GM19463 (cell line): ENCODE measurements around the gene TMEM132D.

Experiments
- ATAC-seq: cut with Tn5 transposase; IDR thresholded peaks from one replicate; pipeline ENCODE4 v1.9.1; 2021; ENCODE audit warnings: mild to moderate bottlenecking, moderate library complexity; ENCODE audit not compliant: unreplicated experiment

TMEM132D gene

GRCh38 chr12:129138776-129139175 lies 765.0 kb downstream of the TMEM132D start:
- no peak for ATAC-seq

DNA sequence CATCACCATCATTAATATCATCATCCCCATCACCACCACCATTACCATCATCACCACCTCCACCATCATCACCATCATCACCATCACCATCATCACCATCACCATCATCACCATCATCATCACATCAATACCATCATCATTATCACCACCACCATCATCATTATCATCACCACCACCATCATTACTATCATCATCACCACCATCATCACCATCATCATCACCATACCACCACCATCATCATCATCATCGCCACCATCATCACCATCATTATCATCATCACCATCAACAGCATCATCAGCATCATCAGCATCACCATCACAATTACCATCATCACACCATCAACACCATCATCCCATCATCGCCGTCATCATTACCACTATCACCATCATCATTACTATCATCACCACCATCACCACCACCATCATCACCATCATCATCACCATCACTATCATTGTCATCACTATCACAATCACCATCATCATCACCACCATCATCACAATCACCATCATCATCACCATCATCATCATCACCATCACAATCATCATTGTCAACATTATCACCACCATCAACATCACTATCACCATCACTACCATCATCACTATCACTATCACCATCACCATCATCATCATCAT lies 767.0 kb downstream of the TMEM132D start:
- ATAC-seq = no peak

DNA sequence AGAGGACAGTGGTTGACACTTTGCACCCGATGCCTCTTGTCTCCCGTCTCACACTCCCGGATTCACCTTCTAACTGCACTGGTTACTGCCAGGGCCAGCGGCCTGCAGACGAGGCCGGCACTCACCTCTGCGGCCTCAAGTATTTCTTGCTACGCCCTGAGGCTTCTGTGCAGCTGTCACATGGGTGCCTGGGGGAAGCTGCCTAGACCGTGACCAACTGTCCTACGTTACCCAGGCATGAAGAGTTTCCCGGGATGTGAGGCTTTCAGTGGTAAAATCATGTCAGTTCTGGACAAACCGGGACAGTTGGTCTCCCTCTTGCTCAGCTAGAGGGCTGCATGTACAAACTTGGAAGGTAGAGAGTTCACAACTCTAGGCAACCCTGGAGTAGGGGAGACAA lies 776.1 kb downstream of the TMEM132D start:
- no peak for ATAC-seq

GRCh38 chr12:129127211-129127610 lies 776.6 kb downstream of the TMEM132D start:
- no peak for ATAC-seq

DNA sequence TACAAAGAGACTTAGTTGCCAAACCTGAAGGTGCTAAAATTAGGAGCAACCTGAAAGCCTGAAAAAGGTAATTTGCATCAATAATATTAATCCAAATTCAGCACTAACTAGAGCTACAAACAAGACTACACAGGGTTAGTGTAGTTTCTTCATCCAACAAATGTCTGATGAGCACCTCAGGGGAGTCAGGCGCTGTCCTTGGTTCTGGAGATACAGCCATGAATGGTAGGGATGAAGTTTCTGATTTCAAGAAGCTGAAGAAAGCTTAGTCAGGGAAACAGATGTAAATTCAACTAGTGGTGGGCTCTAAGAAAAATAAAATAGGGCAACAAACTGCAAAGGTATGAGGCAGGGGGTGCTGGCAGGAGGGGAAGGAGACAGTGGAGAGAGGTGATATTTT lies 784.3 kb downstream of the TMEM132D start:
- no peak for ATAC-seq

DNA sequence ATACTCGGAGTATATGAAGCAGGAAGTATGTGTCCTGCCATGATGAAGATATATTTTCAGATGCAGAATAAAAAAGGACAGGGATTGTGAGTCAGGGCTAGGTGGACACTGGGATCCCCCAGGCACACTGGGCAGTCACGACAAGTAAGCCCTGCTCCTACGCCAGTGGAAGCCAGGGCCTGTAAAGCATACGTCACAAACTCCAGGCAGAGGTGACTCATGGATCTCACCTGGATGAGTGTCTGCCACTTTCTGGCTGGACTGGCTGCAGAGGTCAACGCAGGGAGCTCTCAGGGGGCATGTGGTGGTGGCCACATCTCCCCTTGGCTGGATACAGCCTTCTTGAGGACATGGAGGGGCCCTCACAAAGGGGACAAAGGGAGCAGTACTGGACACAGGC lies 788.3 kb downstream of the TMEM132D start:
- no peak for ATAC-seq

GRCh38 chr12:129110575-129110974 lies 793.2 kb downstream of the TMEM132D start:
- no peak for ATAC-seq

GRCh38 chr12:129109174-129110001 lies 794.4 kb downstream of the TMEM132D start:
- ATAC-seq = no peak

DNA sequence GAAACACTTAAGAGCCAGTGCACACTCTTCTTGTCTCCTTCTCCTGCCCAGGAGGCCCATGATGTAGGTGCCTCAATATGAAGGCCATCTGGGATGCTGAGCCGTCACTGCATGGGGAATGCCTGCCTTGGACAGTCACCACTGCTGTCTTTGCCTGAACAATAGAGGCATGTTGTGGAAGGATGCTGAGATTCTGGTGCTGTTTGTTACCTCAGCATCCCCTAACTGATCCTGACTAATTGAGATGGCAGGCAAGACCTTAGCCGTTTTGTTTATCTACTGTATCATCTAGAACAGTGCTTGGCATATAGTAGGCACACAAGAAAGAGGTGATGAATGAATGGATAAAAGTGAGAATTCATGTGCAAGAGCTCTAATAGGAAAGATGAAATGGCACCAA lies 797.1 kb downstream of the TMEM132D start:
- ATAC-seq = no peak

DNA sequence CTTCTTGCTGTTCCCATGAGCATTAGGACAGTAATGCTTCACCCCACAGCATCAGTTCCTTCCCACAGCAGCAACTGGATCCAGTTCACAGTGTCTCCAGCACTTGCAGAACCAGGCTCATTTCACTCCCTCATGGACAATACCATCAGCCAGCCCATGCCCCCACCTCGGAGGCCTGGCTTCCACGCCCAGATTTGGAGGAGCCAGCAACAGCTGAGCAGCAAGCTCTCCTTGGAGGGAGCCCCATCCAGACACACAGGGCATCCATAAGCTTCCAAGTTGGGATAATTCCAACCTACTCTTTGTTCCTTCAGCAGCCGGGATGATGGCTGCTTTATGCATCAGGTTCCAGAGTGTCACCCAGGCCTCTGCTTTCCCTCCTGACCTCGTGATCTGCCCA lies 800.6 kb downstream of the TMEM132D start:
- no peak for ATAC-seq

GRCh38 chr12:129102233-129102632 lies 801.6 kb downstream of the TMEM132D start:
- no peak for ATAC-seq

GRCh38 chr12:129101816-129102215 lies 802.0 kb downstream of the TMEM132D start:
- ATAC-seq = no peak

GRCh38 chr12:129101404-129101803 lies 802.4 kb downstream of the TMEM132D start:
- ATAC-seq = no peak

DNA sequence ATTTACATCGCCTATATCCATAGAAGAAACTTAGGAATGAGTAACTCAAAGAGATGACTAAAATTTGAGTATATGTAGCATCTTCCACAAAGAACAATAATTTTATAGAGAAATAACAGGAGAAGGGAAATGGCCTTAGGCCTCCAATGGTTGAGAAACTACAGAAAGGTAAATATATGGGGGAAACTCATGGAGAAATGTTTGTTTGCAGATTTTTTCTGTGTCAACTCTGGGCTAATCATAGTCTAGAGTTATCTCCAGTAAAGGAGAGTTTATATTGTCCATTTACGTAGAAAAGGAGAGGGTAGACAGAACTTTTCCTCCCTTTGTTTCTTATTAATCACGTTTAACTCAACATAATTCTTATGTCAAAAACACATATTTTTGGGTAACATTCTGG lies 806.4 kb downstream of the TMEM132D start:
- ATAC-seq = no peak

DNA sequence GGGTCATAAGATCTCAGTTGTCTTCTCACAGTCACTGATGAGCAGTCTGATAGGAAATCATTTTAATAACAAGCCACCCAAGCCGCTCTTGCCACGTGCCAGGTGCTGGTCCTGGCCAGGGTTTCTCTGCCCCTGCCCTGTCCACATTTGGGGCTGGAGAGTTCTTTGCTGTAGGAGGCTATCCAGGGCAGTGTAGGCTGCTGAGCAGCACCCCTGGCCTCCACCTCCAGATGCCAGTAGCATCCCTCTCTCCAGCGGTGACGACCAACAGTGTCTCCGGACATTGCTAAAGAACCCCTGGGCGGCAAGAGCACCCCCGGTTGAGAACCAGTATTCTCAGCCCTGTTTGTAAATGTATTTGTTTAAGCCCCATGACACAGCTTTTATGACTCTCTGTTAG lies 806.9 kb downstream of the TMEM132D start:
- ATAC-seq = no peak

GRCh38 chr12:129096184-129096583 lies 807.6 kb downstream of the TMEM132D start:
- ATAC-seq = no peak

DNA sequence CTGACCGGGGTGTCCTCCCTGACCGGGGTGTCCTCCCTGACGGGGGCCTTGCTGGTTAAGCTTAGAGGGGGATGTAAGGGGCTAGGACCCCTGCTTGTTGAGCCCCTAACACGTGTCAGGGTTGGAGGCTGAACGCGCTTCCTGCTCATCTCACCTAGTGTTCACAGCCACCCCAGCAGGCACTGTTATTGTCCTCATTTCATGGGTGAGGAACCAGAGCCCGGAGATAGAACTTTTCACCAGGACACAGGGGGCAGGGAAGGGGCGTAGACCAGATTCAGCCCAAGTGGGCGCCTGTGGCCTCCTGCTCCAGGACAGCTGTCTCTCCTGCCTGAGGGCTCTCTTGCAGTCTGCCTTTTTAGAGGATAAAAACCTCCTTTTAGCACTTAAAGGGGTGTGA lies 814.2 kb downstream of the TMEM132D start:
- no peak for ATAC-seq

DNA sequence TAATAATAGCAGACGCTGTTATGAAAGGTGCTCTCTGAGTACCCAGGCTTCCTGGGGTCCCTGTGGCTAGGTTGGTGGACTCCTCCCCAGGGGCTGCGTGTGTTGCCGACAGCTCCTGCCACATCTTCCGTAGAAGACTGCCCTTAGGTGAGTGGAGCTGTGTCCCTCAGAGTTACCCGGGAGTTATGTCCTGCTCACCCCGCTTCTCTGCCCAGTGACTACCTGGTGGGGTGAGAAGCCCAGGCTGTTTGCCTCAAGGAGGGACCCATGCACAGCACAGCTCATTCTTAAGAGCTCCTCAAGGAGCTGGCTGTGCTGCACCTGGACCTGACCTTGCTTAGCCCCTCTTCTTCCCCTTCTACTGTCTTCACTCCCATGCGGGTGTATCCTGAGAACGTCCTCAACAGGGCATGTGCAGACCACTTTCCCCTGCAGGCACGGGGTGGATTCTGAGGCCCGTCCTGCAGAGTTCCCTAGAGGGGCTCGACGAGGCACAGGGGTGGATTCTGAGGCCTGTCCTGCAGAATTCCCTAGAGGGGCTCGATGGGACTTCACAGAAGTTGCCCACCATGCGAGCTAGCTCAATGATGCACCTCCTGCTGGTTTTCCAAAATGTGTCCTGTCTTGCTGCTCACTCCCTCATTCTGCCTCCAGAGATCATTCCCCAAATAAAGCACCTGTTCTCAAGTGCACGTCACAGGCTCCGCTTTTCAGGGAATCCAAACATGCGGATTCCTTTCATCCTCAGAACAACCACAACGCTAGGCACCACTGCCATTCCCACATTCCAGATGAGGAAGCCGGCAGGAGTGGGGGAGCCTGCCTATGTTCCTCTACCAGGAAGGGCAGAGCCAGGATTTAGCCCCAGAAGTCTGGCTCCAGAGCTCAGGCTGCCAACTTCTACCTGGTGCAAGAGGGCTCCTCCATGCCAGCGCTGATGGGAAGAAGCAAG lies 818.7 kb downstream of the TMEM132D start:
- no peak for ATAC-seq

DNA sequence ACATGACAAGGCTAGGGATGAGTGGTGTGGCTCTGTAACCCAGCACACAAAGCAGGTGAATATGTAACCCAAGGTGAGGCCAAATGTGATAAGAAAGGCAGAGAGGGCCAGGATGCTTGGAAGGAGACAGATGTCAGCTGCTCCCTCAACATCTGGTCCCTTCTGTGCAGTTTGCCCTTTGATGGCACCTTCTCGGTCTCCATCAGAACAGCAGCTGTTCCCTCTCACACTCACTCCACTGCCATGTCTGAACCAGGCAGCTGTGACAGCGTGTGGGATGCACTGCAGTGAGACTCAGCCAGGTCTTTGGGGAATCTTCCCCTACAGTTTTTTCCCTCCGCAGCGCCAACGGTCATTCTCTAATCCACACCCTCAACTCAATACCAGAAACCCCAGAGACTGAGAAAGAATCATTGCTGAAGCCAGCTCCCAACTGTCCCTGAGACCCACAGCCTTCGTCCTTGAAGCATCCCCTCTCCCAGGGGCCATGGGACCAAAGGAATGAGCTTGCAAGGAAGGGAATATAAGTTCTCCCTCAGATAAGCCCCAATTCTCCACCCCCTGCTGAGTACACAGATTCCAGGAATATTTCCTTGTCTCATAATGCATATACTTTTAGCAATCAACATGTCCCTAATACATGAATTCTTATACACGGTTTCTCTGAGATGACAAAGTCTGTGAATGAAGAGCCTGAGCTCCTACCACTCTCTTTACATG lies 820.5 kb downstream of the TMEM132D start:
- no peak for ATAC-seq

DNA sequence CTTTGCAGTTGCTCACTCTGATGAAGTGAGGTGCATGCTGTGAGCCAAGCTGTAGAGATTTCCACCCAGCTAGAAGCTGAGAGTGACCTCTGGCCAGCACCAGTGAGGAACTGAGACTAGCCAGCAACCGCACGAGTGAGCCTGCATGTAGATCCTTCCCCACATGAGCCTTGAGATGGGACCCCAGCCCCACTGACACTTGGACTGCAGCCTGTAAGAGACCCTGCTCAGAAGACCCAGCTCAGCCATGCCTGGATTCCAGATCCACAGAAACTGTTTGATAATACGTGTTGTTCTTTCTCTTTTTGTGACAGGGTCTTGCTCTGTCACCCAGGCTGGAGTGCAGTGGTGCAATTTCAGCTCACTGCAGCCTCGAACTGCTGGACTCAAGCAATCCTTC lies 821.4 kb downstream of the TMEM132D start:
- ATAC-seq = no peak

- no peak for ATAC-seq
These were observed 822.0 kb downstream of the TMEM132D start for GRCh38 chr12:129081755-129082250.
